GM21528 (cell line): ENCODE results near the gene PAQR9.
A peak's percentile ranks its signal among the peaks of the same experiment; 100 is the strongest.

Experiments
- ATAC-seq: cut with Tn5 transposase; IDR thresholded peaks from one replicate; pipeline ENCODE4 v1.9.1; 2021; ENCODE audit warnings: mild to moderate bottlenecking, moderate library complexity; ENCODE audit not compliant: unreplicated experiment, low FRiP score

The PAQR9 gene

DNA sequence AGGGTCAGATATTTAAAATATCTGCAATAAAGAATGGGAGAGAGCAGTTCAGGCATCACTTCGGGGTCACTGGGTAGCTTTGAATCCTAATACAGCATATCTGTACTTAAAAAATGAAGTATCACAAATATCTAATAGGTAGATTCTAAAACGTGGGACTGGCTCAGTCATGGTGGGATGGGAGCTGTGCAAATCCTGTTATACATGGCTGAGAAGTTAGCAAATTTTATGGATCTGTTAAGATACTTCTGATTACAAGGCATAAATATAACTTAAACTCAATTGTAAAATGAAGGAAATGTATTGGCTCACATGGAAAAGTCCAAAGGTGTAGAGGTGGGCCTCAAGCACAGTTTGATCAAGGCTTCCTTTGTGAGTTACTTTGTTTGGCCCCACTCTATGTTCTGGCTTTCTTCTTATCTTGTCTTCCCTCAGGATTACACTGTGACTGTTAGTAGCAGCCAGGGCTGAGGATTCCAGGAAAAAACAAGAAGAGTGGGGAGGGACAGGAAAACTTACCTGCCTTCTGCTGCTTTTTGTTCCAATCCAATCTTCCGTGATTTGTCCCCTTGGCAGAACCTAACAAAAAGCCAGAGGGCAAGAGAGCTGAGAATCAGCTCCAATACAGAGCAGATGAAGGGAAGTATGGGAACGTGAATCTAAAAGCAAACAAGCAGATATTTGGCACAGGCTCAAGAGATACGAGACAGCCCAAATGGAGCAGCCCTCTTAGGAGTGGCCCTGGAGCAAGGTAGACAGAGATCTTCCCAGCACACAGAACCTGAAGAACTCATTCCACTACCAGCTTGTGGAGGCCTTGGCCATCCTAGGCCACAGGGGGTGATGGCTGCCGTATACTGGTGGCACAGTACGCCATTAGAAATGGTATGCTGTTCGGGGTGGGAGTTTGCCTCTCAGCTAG, 10.9 kb downstream of the PAQR9 start:
- no peak for ATAC-seq

DNA sequence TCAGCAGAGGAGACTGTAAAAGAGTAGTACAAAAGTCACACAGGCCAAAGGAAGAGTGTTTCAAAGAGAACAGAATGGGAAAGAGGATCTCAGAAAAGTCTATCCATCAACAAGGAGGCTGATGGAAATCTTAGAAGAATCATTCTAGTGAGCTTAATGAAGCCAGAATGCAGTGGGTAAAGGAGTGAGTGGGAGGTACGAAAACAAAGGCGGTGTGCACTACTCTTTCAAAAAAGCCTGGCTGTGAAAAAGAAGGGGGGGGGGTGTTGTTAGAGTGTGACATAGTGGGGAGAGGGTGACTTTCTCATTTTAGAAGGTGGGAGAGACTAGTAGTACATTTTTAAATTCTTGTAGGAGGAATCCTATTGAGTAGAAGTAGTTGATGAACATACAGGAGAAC, 11.7 kb downstream of the PAQR9 start:
- no peak for ATAC-seq

DNA sequence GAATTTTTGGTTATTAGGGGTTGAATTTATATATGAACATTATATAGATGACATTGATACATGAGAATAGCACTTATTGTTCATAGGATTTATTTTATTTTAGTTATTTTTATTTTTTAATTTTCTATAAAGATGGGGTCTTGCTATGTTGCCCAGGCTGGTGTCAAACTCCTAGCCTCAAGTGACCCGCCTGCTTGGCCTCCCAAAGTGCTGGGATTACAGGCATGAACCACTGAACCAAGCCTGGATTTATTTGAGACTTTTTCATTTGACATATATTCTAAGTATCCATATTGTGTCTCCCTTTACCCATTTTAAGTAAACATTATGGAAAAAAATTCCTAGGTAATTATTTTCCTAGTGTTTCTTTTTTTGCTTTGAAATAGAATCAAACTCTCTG, 12.5 kb downstream of the PAQR9 start:
- ATAC-seq, result no peak

GRCh38 chr3:142947799-142948575, 15.5 kb downstream of the PAQR9 start:
- ATAC-seq, result no peak

DNA sequence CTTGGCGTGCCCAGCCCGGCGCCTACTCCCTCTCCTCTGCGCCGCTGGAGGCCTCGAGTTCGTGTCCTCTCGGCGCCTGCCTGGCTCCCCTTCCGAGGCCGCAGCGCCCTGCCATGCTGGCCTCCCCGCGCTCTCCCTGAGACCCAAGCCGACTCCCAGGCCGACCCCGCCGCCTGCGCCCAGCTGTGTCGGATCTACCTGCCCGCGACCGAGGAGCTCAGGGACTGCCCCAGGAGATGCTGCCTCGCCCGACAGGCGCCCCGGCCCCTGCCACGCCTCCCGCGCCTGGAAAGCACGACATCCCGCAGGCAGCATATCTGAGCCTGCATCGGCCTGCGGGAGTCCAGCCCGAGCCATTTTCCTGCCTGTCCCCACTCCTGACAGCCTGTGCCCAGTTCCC, 16.1 kb downstream of the PAQR9 start:
- ATAC-seq, result no peak

- no peak for ATAC-seq
Observed at GRCh38 chr3:142946861-142947260, 16.6 kb downstream of the PAQR9 start.

DNA sequence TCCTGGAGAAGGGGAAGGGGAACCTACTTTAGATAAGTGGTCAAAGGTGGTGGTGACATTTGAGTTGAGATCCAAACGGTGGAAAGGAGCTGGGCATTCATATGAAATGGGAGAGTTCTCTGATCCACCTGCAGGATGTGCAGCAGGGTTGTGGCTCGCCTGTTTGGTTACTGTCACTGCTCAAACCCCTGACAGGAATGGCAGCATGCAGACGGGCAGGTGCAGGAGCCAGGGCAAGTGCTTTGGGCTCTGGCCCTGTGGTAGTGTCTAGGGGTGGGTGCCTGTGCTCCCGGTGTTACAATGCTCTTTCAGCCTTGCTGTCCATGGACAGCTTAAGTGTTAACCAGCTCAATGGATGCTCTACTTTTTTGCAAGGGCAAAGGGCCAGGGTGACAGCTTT, 18.5 kb downstream of the PAQR9 start:
- peak; percentile 5 for ATAC-seq

DNA sequence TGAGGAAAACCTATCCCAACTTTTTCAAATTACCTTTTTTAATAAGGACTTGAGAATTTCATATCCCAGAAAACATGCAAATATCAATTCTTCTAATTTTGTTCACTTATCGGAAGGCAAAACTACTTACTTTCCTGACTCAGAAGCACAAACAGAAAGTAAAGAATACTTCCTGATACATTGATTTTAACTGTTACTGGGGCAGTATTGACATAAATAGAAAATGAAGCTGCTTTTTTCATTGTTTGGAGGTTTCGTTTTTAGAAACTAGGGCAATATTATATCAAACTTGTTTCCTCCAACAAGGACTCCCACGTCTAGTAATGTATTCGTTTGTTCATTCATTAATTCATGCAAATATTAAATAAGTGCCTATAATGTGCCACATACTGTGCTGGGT, 19.1 kb downstream of the PAQR9 start:
- ATAC-seq, result peak; percentile 86

DNA sequence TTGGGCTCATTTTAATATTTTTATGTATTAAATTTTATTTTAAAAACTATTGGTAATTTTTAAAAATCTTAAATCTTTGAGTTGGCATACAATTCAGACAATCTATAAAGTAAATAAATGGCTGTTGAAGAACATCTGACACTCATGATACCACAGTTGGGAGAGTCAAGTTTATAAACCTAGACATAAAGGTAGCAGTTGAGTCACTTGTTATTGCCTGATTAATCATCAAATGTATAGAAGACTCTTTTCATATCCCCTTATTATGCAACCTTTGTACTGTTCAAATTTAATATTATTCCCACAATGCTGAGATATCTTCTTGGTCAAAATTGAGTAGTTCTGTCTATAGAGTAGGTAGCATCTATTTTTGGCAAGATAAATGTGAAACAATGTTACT, 19.6 kb downstream of the PAQR9 start:
- ATAC-seq, result no peak

DNA sequence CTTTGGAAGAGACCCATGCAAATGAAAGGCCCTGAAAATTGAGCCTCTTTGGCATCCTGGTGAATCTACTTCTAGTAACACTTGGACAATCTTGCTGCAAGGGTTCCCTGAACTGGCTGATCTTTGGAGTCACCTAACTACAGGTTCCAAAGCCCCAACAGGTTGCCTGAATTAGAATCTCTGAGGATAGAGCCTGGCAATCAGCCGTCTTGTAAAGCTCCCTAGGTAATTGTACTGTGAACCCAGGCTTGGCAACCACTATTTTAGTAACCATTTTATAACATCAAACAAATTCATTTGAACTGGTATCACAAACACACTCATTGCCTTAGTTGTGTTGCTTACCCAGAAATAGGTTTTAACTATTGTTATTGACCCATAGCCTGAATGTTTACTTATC, 20.1 kb downstream of the PAQR9 start:
- no peak for ATAC-seq

- no peak for ATAC-seq
Observed at GRCh38 chr3:142941373-142942123, 21.9 kb downstream of the PAQR9 start.

- ATAC-seq, result no peak
Observed at GRCh38 chr3:142940472-142940871, 23.0 kb downstream of the PAQR9 start.

DNA sequence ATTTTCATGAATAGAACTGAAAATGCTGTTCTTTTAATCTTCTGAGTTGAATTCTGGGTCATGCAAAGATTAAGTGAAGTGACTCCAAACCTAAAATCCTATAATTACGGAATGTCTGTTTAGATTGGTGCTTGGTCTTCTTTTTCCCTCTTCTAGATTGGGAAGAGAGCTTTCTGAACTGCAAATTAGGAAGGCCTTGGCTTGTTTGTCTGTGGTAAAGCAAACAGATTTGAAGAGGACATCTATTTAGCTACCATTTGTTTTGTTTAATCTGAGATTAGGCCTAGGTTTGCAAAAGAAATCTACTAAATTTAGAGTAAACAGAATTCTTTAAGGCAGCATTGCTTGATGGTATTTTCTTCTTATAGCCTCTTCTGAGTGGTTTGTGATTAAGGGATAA, 23.5 kb downstream of the PAQR9 start:
- no peak for ATAC-seq

DNA sequence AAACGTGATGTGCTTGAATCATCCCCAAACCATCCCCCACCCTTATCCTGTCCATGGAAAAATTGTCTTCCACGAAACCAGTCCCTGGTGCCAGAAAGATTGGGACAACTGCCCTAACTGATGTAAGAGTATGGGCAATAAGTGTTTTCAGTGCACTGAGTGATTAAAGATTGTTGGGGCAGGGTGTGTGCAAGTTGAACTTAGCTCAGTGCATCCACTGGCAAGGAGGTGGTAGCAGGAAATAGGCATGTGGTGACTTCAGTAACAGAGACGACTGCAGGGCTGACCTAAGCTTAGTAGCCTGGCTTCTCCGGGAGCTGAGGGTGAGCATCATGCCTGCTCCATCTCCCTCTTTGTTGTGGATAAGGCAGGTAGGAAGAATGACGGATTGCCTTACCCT, 27.5 kb downstream of the PAQR9 start:
- ATAC-seq, result no peak

- ATAC-seq, result no peak
Observed at GRCh38 chr3:142934887-142935269, 28.6 kb downstream of the PAQR9 start.

- ATAC-seq, result no peak
Observed at GRCh38 chr3:142934128-142934886, 29.2 kb downstream of the PAQR9 start.

DNA sequence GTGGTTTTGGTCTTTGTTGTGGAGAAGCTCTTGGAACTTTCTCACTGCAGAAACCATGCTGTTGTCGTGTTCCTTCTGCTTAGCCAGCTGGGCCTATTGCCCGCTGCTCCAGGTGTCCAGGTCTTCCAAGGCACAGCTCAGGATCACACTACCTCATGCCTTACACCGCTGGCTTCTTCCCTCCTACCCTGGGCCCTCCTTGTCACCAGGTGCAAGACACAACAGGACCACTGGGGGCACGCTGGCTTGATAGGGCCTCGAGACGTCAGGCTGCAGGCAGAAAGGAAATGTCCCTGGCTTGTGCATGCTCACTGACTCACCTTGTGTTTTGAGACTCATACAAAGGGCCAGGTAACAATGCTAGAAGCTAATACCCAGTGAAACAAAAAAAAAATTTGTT, 32.3 kb downstream of the PAQR9 start:
- ATAC-seq, result peak; percentile 79

DNA sequence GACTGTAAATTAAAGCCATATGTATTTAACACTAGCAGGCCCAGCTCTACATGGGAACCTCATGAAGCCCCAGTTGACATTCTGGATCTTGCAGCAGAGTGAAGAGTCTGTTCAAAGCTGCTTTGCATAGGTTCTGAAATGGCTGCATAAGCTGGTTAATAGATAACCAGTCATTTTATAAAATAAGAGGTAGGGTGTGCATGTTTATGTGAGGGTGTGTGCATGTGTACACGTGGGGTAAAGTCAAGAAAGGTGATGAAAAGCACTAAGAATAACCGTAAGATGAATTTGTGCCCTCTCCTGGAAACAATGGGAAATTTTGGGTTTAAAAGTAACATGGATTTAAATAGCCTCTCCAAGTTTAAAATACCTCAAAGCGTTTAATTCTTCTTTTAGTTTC, 33.0 kb downstream of the PAQR9 start:
- ATAC-seq, result no peak

DNA sequence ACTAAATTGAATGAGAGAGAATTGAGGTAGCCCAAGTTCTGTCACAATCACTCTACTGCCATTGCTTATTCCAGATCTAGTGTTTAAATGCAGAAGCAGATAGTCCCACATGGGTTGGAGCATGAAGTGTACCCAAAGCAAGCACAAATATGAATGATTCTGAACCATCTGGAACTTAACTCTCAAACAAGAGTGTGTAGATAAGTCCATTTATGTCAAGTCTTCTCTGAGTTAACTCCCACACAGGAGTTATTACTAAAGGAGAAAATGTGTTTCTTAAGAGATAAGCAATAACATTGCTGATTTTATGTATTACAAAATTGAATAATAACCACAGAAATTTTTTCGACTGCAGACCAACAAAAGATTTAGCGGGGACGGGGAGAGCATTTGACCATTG, 33.6 kb downstream of the PAQR9 start:
- no peak for ATAC-seq

DNA sequence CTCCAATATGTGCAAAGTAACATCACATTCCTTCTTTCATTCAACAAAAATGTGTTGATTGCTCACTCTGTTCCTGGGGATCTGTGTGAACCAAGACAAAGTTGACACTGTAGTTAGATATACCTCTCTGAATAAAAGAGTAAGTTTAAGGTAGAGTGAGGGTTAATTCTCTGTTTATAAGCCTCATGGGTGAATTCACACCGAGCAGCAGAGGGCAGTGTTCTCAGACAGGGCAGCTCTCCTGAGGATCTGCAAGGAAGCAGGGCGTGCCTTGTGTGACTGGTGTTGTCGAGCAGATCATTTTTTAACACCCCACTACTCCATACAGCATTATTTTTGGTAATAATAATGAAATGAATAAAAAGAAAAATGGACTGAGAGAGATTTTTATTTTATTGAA, 34.4 kb downstream of the PAQR9 start:
- ATAC-seq, result no peak
